Neural progenitor cell (in vitro differentiated cells): ENCODE measurements around the gene RGS3. TPM values are rescaled to one million over a fixed set of nuclear protein-coding genes. Genes with fewer than 3 reads are reported as not detected.

Source experiments
- DNase-seq: peaks from one replicate; pipeline ENCODE4 v3.0.0-alpha.2; 2016; ENCODE audit warnings: low spot score
- H2AFZ ChIP-seq: fragments of 200-600 bp; sonication (generic); replicated peaks from 2 replicates; pipeline ENCODE4 v1.6.1; 2016; ENCODE audit warnings: antibody characterized with exemption
- H3F3A ChIP-seq: fragments of 200-600 bp; sonication (generic); 2 replicates; pipeline ENCODE4 v1.6.1; 2016; ENCODE audit warnings: antibody characterized with exemption, low read depth
- H3K27ac ChIP-seq: fragments of 200-600 bp; sonication (generic); 2 replicates; pipeline ENCODE4 v1.5.1; 2016; ENCODE audit warnings: mild to moderate bottlenecking
- H3K27me3 ChIP-seq: fragments of 200-600 bp; sonication (generic); 2 replicates; pipeline ENCODE4 v1.6.1; 2016; ENCODE audit warnings: mild to moderate bottlenecking, moderate library complexity
- H3K36me3 ChIP-seq: fragments of 200-600 bp; sonication (generic); 2 replicates; pipeline ENCODE4 v1.5.1; 2016
- H3K4me1 ChIP-seq: fragments of 200-600 bp; sonication (generic); 2 replicates; pipeline ENCODE4 v1.6.1; 2016; ENCODE audit warnings: mixed run types
- H3K4me2 ChIP-seq: fragments of 200-600 bp; sonication (generic); 2 replicates; pipeline ENCODE4 v1.6.1; 2016
- H3K4me3 ChIP-seq: fragments of 200-600 bp; sonication (generic); 2 replicates; pipeline ENCODE4 v1.5.1; 2016
- H3K79me2 ChIP-seq: fragments of 200-600 bp; sonication (generic); 2 replicates; pipeline ENCODE4 v1.6.1; 2016; ENCODE audit warnings: low read depth
- H3K9ac ChIP-seq: fragments of 200-600 bp; sonication (generic); 2 replicates; pipeline ENCODE4 v1.6.1; 2016
- H3K9me3 ChIP-seq: fragments of 200-600 bp; sonication (generic); 2 replicates; pipeline ENCODE4 v1.5.1; 2016; ENCODE audit warnings: low read depth
- H4K20me1 ChIP-seq: fragments of 200-600 bp; sonication (generic); 2 replicates; pipeline ENCODE4 v1.6.1; 2016; ENCODE audit warnings: low read depth
- H3K27ac Mint-ChIP-seq: 3 replicates; pipeline ENCODE4 v1.8.0; 2021; ENCODE audit warnings: mixed read lengths
- H3K27me3 Mint-ChIP-seq: 2 replicates; pipeline ENCODE4 v1.8.0; 2022; ENCODE audit warnings: low read depth, mild to moderate bottlenecking, inconsistent platforms, moderate library complexity, mixed read lengths; ENCODE audit not compliant: insufficient read depth
- H3K36me3 Mint-ChIP-seq: 3 replicates; pipeline ENCODE4 v1.8.0; 2021; ENCODE audit warnings: mixed read lengths
- H3K4me1 Mint-ChIP-seq: 3 replicates; pipeline ENCODE4 v1.8.0; 2021; ENCODE audit warnings: mixed read lengths
- H3K4me3 Mint-ChIP-seq: 3 replicates; pipeline ENCODE4 v1.8.0; 2021; ENCODE audit warnings: mild to moderate bottlenecking, moderate library complexity, mixed read lengths
- H3K9me3 Mint-ChIP-seq: 3 replicates; pipeline ENCODE4 v1.8.0; 2020; ENCODE audit warnings: mixed read lengths
- EZH2 ChIP-seq: fragments of 200-600 bp; sonication (generic); IDR thresholded peaks from 2 replicates; pipeline ENCODE4 v1.6.1; 2017; ENCODE audit warnings: antibody characterized with exemption, mild to moderate bottlenecking, moderate library complexity
- EZH2phosphoT487 ChIP-seq: fragments of 200-600 bp; sonication (generic); IDR thresholded peaks from 2 replicates; pipeline ENCODE4 v1.6.1; 2017; ENCODE audit warnings: antibody characterized with exemption
- total RNA-seq: library from RNA; depleted of rRNA; stranded (reverse); fragments of >200 nt; gene quantifications from 2 replicates; pipeline ENCODE4 v1.2.3, GENCODE V29; 2015; ENCODE audit warnings: low replicate concordance
- TF ChIP-seq, protein P1 (sequence below): fragments of 200-600 bp; sonication (generic); IDR thresholded peaks from 2 replicates; pipeline ENCODE4 v1.5.1; 2017; ENCODE audit warnings: antibody characterized with exemption, mild to moderate bottlenecking

RGS3 gene
- total RNA-seq, 1 donor from 2014 or later = 30.3 TPM

GRCh38 chr9:113542006-113542405, 78.5 kb downstream of the RGS3 start:
- Mint-ChIP-seq H3K27ac (peak overlapping the region; percentile 95), H3K4me1 (peaks cover 65% of the 10 kb centered on the region), H3K4me3 (peak overlapping the region; percentile 13), H3K27me3 (peaks cover 4% of the 10 kb centered on the region), H3K36me3 (peaks cover 13% of the 10 kb centered on the region), H3K9me3 (no peaks in the 10 kb centered on the region)
- H4K20me1 ChIP-seq = no peaks in the 10 kb centered on the region
- no peak overlapping the region for H3K4me3 ChIP-seq
- H3K27ac ChIP-seq = no peak overlapping the region
- no peaks in the 10 kb centered on the region for H3K27me3 ChIP-seq
- no peaks in the 10 kb centered on the region for H3K9me3 ChIP-seq
- no peaks in the 10 kb centered on the region for H3K36me3 ChIP-seq
- TF ChIP-seq, protein P1, sequence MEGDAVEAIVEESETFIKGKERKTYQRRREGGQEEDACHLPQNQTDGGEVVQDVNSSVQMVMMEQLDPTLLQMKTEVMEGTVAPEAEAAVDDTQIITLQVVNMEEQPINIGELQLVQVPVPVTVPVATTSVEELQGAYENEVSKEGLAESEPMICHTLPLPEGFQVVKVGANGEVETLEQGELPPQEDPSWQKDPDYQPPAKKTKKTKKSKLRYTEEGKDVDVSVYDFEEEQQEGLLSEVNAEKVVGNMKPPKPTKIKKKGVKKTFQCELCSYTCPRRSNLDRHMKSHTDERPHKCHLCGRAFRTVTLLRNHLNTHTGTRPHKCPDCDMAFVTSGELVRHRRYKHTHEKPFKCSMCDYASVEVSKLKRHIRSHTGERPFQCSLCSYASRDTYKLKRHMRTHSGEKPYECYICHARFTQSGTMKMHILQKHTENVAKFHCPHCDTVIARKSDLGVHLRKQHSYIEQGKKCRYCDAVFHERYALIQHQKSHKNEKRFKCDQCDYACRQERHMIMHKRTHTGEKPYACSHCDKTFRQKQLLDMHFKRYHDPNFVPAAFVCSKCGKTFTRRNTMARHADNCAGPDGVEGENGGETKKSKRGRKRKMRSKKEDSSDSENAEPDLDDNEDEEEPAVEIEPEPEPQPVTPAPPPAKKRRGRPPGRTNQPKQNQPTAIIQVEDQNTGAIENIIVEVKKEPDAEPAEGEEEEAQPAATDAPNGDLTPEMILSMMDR = no peak
- TF ChIP-seq EZH2 (no peak), EZH2phosphoT487 (no peak)
- no peak for DNase-seq
- no peaks in the 10 kb centered on the region for H3K79me2 ChIP-seq
- no peak overlapping the region for H3K9ac ChIP-seq
- H3K4me2 ChIP-seq = no peak overlapping the region
- H2AFZ ChIP-seq = no peak overlapping the region
- H3F3A ChIP-seq = no peaks in the 10 kb centered on the region
- H3K4me1 ChIP-seq = peaks cover 9% of the 10 kb centered on the region

- no peak for DNase-seq
- peaks cover 9% of the 10 kb centered on the region for H3K4me1 ChIP-seq
- Mint-ChIP-seq H3K4me1 (peaks cover 63% of the 10 kb centered on the region), H3K27me3 (peaks cover 9% of the 10 kb centered on the region), H3K9me3 (no peaks in the 10 kb centered on the region), H3K4me3 (no peak overlapping the region), H3K27ac (peak overlapping the region; percentile 95), H3K36me3 (peaks cover 7% of the 10 kb centered on the region)
- H3F3A ChIP-seq = no peaks in the 10 kb centered on the region
- no peak overlapping the region for H3K4me2 ChIP-seq
- H3K27me3 ChIP-seq = no peaks in the 10 kb centered on the region
- no peak overlapping the region for H3K27ac ChIP-seq
- no peaks in the 10 kb centered on the region for H3K9me3 ChIP-seq
- H3K79me2 ChIP-seq = no peaks in the 10 kb centered on the region
- H3K9ac ChIP-seq = no peak overlapping the region
- no peak overlapping the region for H2AFZ ChIP-seq
- no peaks in the 10 kb centered on the region for H4K20me1 ChIP-seq
- H3K4me3 ChIP-seq = no peak overlapping the region
- no peaks in the 10 kb centered on the region for H3K36me3 ChIP-seq
- TF ChIP-seq EZH2phosphoT487 = no peak
- TF ChIP-seq EZH2 = no peak
- TF ChIP-seq, protein P1 = no peak
Observed at GRCh38 chr9:113542741-113543140, 79.2 kb downstream of the RGS3 start.

- Histone ChIP-seq H2AFZ (no peak overlapping the region), H3K4me1 (peaks cover 15% of the 10 kb centered on the region), H4K20me1 (no peaks in the 10 kb centered on the region), H3K9me3 (no peaks in the 10 kb centered on the region), H3K79me2 (no peaks in the 10 kb centered on the region), H3K36me3 (no peaks in the 10 kb centered on the region), H3F3A (no peaks in the 10 kb centered on the region), H3K4me2 (no peak overlapping the region), H3K27ac (no peak overlapping the region), H3K4me3 (no peak overlapping the region), H3K27me3 (no peaks in the 10 kb centered on the region), H3K9ac (no peak overlapping the region)
- Mint-ChIP-seq H3K9me3 (no peaks in the 10 kb centered on the region), H3K36me3 (peaks cover 6% of the 10 kb centered on the region), H3K27me3 (peaks cover 9% of the 10 kb centered on the region), H3K4me1 (peaks cover 70% of the 10 kb centered on the region), H3K27ac (peak overlapping the region; percentile 69), H3K4me3 (no peak overlapping the region)
- no peak for DNase-seq
- TF ChIP-seq, protein P1 = no peak
- no peak for TF ChIP-seq EZH2
- TF ChIP-seq EZH2phosphoT487 = no peak
Observed at GRCh38 chr9:113543296-113543981, 79.9 kb downstream of the RGS3 start.
